NCI-H446 (cell line): ENCODE results near the gene ICAM2.
A peak's percentile ranks its signal among the peaks of the same experiment; 100 is the strongest.
"Not testable (repeated sequence)": the region's sequence is repeated elsewhere in the genome, so short reads cannot be mapped to it uniquely, and the experiment has no call there.

Experiments used
- DNase-seq, 2 experiments: peaks; one replicate each; lab custom pipeline; 2025; lab: John Stamatoyannopoulos, UW

ICAM2 gene

DNA sequence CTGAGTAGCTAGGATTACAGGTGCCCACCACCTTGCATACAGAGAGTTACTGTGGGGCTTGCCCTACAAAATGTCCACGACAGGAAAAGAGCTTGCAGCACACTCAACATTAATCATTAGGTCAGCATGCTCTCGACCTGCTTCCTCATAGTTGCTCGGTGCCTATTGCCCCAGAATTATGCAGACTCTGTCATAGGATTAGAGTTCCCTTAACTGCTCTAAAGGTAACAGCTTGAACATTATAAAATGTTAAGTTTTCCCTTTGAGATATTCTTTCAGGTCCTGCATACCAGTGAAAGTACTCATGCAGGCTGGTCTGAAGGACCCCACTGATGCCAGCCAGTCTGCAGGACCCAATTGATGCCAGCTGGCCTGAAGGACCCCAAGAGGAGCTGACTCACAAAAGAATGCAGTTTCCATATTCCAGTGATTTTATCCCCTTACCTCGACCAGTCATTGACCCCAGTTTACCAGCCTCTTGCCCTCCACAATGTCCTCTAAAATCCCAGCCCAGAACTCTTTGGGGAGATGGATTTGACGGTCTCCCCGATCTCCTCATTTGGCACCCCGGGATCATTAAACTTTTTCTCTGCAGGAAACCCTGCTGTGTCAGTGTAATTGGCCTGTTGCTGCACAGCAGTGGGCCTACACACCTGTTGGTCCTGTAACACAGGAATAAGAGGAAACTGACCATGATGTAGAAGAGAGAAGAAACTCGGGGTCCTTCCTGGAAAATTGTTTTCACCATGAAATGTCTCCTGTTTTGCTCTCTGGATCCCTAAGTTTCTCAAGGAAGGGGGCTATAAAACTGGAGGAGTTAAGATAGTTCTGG lies 10.6 kb downstream of the ICAM2 start:
- no peak for DNase-seq

- DNase-seq: no peak
These were observed 11.6 kb downstream of the ICAM2 start for GRCh38 chr17:64008830-64009229.

- DNase-seq: no peak
These were observed 12.1 kb downstream of the ICAM2 start for GRCh38 chr17:64008346-64008745.

DNA sequence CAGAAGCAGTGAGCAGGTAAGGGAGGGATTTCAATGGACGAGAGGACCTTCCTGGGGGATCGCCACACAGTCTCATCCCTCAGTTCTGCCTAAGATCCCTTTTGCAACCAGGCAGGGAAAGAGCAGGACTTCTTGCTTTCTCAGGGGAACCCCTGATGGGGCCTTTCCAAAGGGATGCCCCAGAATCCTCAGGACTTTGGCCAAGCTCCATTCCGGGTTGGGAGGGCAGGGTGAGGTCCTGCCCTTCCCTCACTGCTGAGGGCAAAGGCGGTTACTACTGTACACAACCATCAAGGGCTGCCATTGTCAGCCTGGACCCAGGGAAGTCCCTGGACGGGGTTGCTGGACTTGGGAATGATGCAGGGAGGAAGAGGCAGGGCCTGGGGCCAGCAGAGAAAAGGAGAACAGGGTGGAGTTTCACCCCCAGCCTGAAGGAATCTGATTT lies 12.6 kb downstream of the ICAM2 start:
- no peak for DNase-seq

GRCh38 chr17:64007089-64007837 lies 13.2 kb downstream of the ICAM2 start:
- not testable (repeated sequence) for DNase-seq

GRCh38 chr17:64006361-64007088 lies 13.9 kb downstream of the ICAM2 start:
- DNase-seq: no peak

DNA sequence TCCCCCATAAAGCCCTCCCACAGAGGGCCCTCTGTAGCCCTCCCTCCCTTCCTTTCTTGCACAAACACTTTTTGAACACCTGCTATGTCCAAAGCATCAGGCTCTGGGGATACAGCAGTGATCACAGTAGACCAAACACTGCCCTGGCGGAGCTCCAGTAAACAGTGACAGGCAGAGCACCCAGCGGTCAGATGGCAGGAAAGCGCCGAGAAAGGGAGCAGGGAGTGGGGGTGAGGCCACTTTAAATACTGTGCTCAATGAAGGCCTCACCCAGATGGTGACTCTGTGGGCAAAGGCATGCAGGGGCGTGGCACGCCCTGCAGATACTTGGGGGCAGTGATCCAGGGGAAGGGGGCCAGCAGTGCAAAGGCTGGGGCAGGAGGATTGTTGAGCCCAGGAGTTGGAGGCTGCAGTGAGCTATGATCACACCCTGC lies 14.7 kb downstream of the ICAM2 start:
- DNase-seq: peak in 1 of 2 experiments; percentile 36

- no peak for DNase-seq
These were observed 15.3 kb downstream of the ICAM2 start for GRCh38 chr17:64004903-64005733.

GRCh38 chr17:64004218-64004770 lies 16.1 kb downstream of the ICAM2 start:
- DNase-seq: no peak

DNA sequence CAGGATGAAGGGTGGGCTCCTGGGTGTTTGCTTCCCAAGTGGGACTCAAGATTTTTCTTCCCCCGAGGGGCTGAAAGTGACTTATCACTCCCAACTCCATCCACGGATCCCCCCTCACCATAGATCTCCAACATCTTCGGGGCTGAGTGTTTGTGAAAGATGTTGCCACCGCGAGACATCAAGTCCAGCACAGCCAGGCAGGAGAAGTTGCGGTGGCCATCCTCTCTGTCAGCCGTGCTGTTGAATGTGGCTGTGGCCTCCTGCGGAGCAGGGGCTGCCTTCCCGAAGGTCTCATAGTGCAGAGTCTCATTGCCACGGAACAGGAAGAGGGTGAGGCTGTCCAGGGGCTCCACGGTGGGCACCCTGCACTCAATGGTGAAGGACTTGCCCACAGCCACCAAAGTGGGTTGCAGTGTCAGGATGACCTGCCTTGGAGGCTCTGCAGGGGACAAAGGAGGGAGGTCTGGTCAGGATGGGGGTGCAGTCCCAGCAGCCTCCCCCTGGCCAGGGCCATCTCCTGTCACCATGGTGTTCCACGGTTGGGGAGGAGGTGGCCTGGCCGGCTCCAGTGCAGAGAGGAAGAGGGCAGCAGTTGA lies 16.8 kb downstream of the ICAM2 start:
- DNase-seq: no peak

GRCh38 chr17:64002658-64003525 lies 17.5 kb downstream of the ICAM2 start:
- DNase-seq: no peak

DNA sequence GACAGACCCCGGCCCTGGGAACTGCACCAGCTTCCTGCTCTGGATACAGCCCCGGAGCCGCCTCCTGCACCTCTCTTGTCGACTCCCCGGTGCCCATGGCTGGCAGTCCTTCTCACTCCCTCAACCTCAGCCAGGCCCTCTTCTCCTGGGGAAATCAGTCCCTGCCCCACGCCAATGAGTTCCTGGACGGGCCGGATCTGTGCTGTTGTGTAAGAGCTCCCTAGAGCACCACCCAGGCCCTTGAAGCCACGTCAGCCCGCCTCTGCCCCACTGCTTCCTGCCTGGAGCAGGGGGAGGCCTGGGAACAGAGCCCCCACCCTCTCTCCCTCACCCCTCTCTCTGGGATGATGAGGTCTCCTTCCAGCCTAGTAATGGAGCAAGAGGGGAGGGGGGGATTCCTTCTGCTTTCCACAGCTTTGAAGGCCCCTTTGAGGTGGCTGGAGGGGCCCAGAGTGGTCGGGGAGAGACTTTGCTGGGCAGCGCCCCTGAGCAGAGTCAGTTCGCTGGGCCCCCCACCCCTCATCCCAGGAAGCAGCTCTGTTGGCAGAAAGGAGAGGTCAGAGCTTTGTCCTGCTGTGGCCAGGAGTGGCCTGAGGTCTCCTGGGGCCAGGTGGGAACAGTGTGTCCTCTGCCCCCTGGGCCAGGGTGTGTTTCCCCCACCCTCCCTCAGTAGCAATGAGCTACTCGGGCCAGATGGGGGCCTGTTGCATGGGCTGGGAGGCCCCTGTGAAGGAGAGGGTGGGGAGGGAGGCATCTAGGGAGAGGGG lies 18.5 kb downstream of the ICAM2 start:
- DNase-seq: no peak

GRCh38 chr17:64001091-64001579 lies 19.3 kb downstream of the ICAM2 start:
- no peak for DNase-seq

DNA sequence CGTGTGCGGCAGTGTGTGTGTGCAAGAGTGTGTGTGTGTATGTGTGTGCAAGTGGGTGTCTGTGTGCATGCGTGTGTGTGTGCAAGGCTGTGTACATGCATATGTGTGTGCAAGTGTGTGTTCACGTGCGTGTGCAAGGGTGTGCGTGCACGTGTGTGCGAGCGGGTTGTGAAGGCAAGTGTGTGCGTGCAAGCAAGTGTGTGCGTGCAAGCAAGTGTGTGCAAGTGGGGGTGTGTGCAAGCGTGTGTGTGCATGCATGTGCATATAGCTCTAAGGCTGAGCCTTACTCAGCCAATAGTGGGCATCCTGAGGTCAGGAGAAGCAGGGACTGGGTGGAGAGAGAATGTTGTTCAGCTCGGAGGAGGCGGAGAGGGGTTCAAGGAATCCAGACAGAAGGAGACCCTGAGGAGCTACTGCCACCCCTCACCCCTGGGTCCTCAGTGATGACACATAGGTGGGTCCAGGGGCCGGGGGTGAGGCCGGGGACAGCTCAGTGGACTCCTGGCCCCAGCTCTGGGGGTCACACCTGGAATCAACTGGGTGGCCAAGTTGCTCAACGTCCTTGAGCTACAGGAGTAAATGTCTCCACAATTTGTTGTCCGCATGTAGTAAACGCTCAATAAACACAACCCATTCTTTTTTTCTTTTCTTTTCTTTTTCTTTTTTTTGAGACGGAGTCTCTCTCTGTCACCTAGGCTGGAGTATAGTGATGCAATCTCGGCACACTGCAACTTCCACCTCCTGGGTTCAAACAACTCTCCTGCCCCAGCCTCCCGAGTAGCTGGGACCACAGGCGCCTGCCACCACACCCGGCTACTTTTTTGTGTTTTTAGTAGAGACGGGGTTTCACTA lies 20.5 kb downstream of the ICAM2 start:
- no peak for DNase-seq

- DNase-seq: no peak
These were observed 21.4 kb downstream of the ICAM2 start for GRCh38 chr17:63998721-63999679.

DNA sequence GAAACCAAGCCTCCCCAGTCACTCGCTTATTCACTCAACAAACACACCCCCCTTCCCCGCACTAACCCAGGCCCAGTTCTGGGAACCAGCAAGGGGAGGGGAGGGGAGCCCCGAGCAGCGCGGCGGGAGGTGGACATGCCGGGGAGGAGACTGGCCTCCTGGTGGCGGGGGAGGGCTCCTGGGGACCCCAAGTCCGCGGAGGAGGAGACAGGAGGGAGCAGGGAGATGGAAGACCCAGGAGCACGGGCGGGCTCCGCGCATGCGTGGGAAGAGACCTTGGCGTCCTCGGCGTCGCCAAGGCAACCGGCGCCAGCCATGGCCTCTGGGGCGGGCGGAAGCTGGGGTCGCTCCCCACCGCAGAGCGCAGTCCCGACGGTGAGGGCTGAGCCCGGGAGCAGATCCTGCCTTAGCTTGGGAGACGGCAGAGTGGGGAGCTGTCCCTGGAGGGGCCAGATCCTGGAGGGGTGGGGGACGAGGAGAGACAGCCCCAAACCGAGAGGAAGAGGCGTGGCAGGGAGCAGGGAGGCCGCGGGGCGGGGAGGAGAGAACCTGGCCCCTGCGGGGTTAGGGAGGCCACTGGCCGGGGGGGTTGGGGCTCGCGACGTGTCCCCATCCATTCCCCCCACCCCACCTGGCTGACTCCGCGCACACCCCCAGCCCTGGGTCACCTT lies 22.2 kb downstream of the ICAM2 start, which contains the start of gene PRR29:
PRR29 (plus strand) TSS at position 302 of the 671 bp plus-strand sequence; CDS start at position 316, 14 bp downstream.
- DNase-seq: peak; percentile 28 to 54
